C4-2B (cell line): ENCODE results near the gene XRN2.

Experiments used
- H3K27ac ChIP-seq: fragments of 450-650 bp; 2 replicates; pipeline ENCODE4 v1.5.1; 2017
- CTCF ChIP-seq: fragments of 450-650 bp; conservative IDR thresholded peaks from 2 replicates; pipeline ENCODE4 v1.5.1; 2017; ENCODE audit warnings: mild to moderate bottlenecking
- ZFX ChIP-seq: fragments of 450-650 bp; IDR thresholded peaks from 2 replicates; pipeline ENCODE4 v1.6.1; 2017

Gene XRN2

GRCh38 chr20:21279706-21280521 lies 23.2 kb upstream of the XRN2 start:
- TF ChIP-seq CTCF, result no peak
- TF ChIP-seq ZFX, result no peak
- peak overlapping the region; percentile 55 for H3K27ac ChIP-seq

GRCh38 chr20:21280522-21281016 lies 22.6 kb upstream of the XRN2 start:
- TF ChIP-seq ZFX, result no peak
- peak overlapping the region; percentile 44; the same call in 1 of the 2 replicates for H3K27ac ChIP-seq

GRCh38 chr20:21286775-21287174 lies 16.4 kb upstream of the XRN2 start:
- TF ChIP-seq ZFX, result no peak
- TF ChIP-seq CTCF, result no peak
- no peak overlapping the region for H3K27ac ChIP-seq

GRCh38 chr20:21288587-21289370 lies 14.4 kb upstream of the XRN2 start:
- no peak overlapping the region for H3K27ac ChIP-seq
- no peak for TF ChIP-seq ZFX
- no peak for TF ChIP-seq CTCF

- no peak overlapping the region for H3K27ac ChIP-seq
- TF ChIP-seq ZFX (no peak), CTCF (no peak)
Measured at GRCh38 chr20:21289651-21290050, 13.5 kb upstream of the XRN2 start.

GRCh38 chr20:21291026-21291425 lies 12.1 kb upstream of the XRN2 start:
- TF ChIP-seq ZFX (no peak), CTCF (no peak)
- no peak overlapping the region for H3K27ac ChIP-seq

- H3K27ac ChIP-seq, result no peak overlapping the region
- no peak for TF ChIP-seq CTCF
- TF ChIP-seq ZFX, result no peak
Measured at GRCh38 chr20:21294755-21295154, 8.4 kb upstream of the XRN2 start.
